Measurements from ENCODE around the gene AGER. TPM values are rescaled to one million over a fixed set of nuclear protein-coding genes. Genes with fewer than 3 reads are reported as not detected.

The AGER gene
- polyA plus RNA-seq, 2 of the 4 experiments (the other 2 are of a cell fraction) = 1.6 to 2.4 TPM

DNA sequence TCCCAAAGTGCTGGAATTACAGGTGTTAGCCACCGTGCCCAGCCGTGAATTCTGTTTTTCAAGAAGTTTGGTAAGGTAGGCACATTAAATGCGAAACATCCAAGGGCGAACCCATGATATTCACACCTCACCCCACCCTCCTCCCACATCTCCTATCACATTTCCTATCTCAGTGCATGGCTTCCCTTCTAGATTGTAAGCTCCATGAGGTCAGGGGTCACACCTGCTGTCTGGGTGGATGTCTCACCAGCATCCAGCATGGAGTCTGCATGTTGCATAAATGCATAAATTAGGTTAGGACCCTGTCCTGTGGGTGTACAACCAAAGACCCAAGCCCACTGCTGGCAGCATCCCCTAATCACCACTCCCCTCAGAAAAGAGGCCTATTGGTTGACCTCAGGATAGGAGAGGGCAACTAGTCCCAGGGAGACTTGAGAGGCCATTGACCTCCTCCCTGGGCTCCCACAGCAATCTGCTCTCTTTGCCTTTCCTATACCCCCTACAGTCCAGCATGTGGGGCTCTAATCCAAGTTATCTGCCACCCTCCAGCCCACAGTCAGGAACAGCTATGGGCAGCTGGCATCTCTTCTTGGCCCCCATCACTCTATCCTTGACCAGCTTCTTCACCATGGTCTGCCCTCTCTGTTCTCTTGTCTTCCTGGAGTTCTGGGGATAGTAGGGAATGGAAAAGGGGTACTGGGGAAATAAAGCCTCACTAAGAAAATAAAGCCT, 36.5 kb downstream of the AGER start:
- DNase-seq (ENCODE audit: low read depth in 1 of 2, low spot score in 1 of 2) (no peak), FAIRE-seq (no peak), ATAC-seq (peak in 1 of 2 experiments; percentile 52; a peak in 3 of 6 replicates)
- Histone ChIP-seq H3K4me3 (no peak overlapping the region), H3K4me1 (peaks cover 8% of the 10 kb centered on the region; the same call in 2 of the 3 replicates), H3K9me3 (no peaks in the 10 kb centered on the region), H3K27ac (no peak overlapping the region), H3K4me2 (no peak overlapping the region)
- ChIA-PET CTCF (interaction anchor here (4.2 kb wide), 1 partner anchor 29 kb away, joined by 15 read pairs; no protein-coding TSS in a partner anchor), POLR2A (no interaction called here)
- 90% methylated on average over 4 of the region's 4 CpGs for WGBS (ENCODE audit: missing lambda C conversion rate)
- TF ChIP-seq RAD21 (conservative IDR thresholded peaks at IDR 0.05 in 1 of 2, IDR thresholded peaks at IDR 0.05 in 1 of 2) (0 out of 5 replicates have a peak, but pooled peaks of 1 of the 2 experiments have one; percentile 16), RCOR1 (IDR thresholded peaks at IDR 0.05; ENCODE audit: low read depth, low read length) (no peak), ZSCAN20 (CRISPR knock-in tag; IDR thresholded peaks at IDR 0.05) (no peak), GATA3 (IDR thresholded peaks at IDR 0.05; ENCODE audit: borderline replicate concordance) (no peak), SMC3 (IDR thresholded peaks at IDR 0.05) (no peak)
- TF ChIP-seq, protein P1, sequence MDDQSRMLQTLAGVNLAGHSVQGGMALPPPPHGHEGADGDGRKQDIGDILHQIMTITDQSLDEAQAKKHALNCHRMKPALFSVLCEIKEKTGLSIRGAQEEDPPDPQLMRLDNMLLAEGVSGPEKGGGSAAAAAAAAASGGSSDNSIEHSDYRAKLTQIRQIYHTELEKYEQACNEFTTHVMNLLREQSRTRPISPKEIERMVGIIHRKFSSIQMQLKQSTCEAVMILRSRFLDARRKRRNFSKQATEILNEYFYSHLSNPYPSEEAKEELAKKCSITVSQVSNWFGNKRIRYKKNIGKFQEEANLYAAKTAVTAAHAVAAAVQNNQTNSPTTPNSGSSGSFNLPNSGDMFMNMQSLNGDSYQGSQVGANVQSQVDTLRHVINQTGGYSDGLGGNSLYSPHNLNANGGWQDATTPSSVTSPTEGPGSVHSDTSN (IDR thresholded peaks at IDR 0.05) = no peak

DNA sequence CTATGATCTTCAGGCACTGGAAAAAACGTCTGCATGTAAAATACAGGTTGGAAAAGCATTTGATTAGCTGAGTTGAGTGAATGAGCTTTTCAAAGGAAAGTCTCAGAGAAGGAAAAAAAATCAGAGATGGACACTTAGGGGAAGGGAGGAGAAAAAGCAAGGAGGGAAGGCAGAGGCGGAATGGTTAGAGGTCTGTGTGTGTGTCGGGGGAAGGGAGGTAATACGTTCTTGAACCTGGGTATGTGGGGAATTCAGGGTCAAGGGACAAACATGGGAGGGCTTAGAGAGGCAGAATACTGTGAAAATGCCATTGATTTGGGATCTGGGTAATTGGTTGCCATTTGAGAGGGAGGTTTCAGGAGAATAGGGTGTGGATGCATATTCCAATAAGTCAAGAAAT, 37.4 kb downstream of the AGER start:
- no peak for FAIRE-seq
- ATAC-seq = no peak
- H3K27ac ChIP-seq = peak overlapping the region; percentile 55 to 65; a peak in 4 of 6 replicates
- no peak overlapping the region for H3K4me3 ChIP-seq
- H3K9me3 ChIP-seq = no peaks in the 10 kb centered on the region
- DNase-seq (ENCODE audit: low read depth in 1 of 2, low spot score in 1 of 2) = no peak
- POLR2A ChIA-PET = no interaction called here
- peak overlapping the region; percentile 16; the same call in 1 of the 3 replicates for H3K4me2 ChIP-seq
- TF ChIP-seq MAZ (IDR thresholded peaks at IDR 0.05; ENCODE audit: borderline replicate concordance, low read depth, low read length) (no peak), CBX8 (IDR thresholded peaks at IDR 0.05) (no peak), MAFK (IDR thresholded peaks at IDR 0.05; ENCODE audit: partially characterized antibody) (no peak), TP53 (CRISPR knock-in tag; IDR thresholded peaks at IDR 0.05) (no peak), HOXA7 (CRISPR knock-in tag; IDR thresholded peaks at IDR 0.05) (no peak), EP300 (IDR thresholded peaks at IDR 0.05) (no peak)
- peaks cover 8% of the 10 kb centered on the region; the same call in 2 of the 3 replicates for H3K4me1 ChIP-seq
- CTCF ChIA-PET = interaction anchor here (4.2 kb wide), 1 partner anchor 29 kb away, joined by 15 read pairs; no protein-coding TSS in a partner anchor
- WGBS (ENCODE audit: missing lambda C conversion rate) = 57% methylated on average over 4 of the region's 4 CpGs

GRCh38 chr6:32146287-32146686, 37.8 kb downstream of the AGER start:
- ChIA-PET CTCF (interaction anchor here (4.2 kb wide), 1 partner anchor 28 kb away, joined by 15 read pairs; no protein-coding TSS in a partner anchor), POLR2A (no interaction called here)
- Histone ChIP-seq H3K9me3 (no peaks in the 10 kb centered on the region), H3K4me3 (no peak overlapping the region), H3K27ac (peak overlapping the region; percentile 55 to 65; a peak in 4 of 6 replicates), H3K4me1 (peaks cover 8% of the 10 kb centered on the region; the same call in 2 of the 3 replicates), H3K4me2 (peak overlapping the region; percentile 16; the same call in 2 of the 3 replicates)
- WGBS (ENCODE audit: missing lambda C conversion rate) = 96% methylated on average over 1 of the region's 1 CpG
- FAIRE-seq (no peak), DNase-seq (ENCODE audit: low read depth in 1 of 2, low spot score in 1 of 2) (no peak), ATAC-seq (no peak)
- TF ChIP-seq, protein P2, sequence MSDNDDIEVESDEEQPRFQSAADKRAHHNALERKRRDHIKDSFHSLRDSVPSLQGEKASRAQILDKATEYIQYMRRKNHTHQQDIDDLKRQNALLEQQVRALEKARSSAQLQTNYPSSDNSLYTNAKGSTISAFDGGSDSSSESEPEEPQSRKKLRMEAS (IDR thresholded peaks at IDR 0.05) = no peak
- no peak for TF ChIP-seq SMC3 (IDR thresholded peaks at IDR 0.05)
- TF ChIP-seq MAFK (IDR thresholded peaks at IDR 0.05; ENCODE audit: partially characterized antibody) = no peak
- TF ChIP-seq, protein P3, sequence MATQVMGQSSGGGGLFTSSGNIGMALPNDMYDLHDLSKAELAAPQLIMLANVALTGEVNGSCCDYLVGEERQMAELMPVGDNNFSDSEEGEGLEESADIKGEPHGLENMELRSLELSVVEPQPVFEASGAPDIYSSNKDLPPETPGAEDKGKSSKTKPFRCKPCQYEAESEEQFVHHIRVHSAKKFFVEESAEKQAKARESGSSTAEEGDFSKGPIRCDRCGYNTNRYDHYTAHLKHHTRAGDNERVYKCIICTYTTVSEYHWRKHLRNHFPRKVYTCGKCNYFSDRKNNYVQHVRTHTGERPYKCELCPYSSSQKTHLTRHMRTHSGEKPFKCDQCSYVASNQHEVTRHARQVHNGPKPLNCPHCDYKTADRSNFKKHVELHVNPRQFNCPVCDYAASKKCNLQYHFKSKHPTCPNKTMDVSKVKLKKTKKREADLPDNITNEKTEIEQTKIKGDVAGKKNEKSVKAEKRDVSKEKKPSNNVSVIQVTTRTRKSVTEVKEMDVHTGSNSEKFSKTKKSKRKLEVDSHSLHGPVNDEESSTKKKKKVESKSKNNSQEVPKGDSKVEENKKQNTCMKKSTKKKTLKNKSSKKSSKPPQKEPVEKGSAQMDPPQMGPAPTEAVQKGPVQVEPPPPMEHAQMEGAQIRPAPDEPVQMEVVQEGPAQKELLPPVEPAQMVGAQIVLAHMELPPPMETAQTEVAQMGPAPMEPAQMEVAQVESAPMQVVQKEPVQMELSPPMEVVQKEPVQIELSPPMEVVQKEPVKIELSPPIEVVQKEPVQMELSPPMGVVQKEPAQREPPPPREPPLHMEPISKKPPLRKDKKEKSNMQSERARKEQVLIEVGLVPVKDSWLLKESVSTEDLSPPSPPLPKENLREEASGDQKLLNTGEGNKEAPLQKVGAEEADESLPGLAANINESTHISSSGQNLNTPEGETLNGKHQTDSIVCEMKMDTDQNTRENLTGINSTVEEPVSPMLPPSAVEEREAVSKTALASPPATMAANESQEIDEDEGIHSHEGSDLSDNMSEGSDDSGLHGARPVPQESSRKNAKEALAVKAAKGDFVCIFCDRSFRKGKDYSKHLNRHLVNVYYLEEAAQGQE (IDR thresholded peaks at IDR 0.05) = no peak
- no peak for TF ChIP-seq CHD4 (IDR thresholded peaks at IDR 0.05; ENCODE audit: borderline replicate concordance)
- TF ChIP-seq, protein P4, sequence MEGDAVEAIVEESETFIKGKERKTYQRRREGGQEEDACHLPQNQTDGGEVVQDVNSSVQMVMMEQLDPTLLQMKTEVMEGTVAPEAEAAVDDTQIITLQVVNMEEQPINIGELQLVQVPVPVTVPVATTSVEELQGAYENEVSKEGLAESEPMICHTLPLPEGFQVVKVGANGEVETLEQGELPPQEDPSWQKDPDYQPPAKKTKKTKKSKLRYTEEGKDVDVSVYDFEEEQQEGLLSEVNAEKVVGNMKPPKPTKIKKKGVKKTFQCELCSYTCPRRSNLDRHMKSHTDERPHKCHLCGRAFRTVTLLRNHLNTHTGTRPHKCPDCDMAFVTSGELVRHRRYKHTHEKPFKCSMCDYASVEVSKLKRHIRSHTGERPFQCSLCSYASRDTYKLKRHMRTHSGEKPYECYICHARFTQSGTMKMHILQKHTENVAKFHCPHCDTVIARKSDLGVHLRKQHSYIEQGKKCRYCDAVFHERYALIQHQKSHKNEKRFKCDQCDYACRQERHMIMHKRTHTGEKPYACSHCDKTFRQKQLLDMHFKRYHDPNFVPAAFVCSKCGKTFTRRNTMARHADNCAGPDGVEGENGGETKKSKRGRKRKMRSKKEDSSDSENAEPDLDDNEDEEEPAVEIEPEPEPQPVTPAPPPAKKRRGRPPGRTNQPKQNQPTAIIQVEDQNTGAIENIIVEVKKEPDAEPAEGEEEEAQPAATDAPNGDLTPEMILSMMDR (IDR thresholded peaks at IDR 0.05) = no peak
- TF ChIP-seq HOXA7 (CRISPR knock-in tag; IDR thresholded peaks at IDR 0.05) = no peak
- TF ChIP-seq, protein P5, sequence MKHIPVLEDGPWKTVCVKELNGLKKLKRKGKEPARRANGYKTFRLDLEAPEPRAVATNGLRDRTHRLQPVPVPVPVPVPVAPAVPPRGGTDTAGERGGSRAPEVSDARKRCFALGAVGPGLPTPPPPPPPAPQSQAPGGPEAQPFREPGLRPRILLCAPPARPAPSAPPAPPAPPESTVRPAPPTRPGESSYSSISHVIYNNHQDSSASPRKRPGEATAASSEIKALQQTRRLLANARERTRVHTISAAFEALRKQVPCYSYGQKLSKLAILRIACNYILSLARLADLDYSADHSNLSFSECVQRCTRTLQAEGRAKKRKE (CRISPR knock-in tag; IDR thresholded peaks at IDR 0.05; ENCODE audit: low read depth) = no peak
- no peak for TF ChIP-seq KDM1A (IDR thresholded peaks at IDR 0.05; ENCODE audit: low read depth)
- TF ChIP-seq RFX5 (IDR thresholded peaks at IDR 0.05) = no peak
- no peak for TF ChIP-seq JUNB (IDR thresholded peaks at IDR 0.05)
- TF ChIP-seq ZNF302 (CRISPR knock-in tag; IDR thresholded peaks at IDR 0.05) = no peak
- TF ChIP-seq NR3C1 (IDR thresholded peaks at IDR 0.05) = no peak
- no peak for TF ChIP-seq BHLHE40 (IDR thresholded peaks at IDR 0.05; ENCODE audit: low read depth, low read length)
- TF ChIP-seq HOXB13 (CRISPR knock-in tag; IDR thresholded peaks at IDR 0.05; ENCODE audit: low read depth) = no peak
- TF ChIP-seq HEYL (CRISPR knock-in tag; IDR thresholded peaks at IDR 0.05) = no peak

All from A549 (cell line).